Measurements from ENCODE around the gene ADCYAP1R1.

The ADCYAP1R1 gene

DNA sequence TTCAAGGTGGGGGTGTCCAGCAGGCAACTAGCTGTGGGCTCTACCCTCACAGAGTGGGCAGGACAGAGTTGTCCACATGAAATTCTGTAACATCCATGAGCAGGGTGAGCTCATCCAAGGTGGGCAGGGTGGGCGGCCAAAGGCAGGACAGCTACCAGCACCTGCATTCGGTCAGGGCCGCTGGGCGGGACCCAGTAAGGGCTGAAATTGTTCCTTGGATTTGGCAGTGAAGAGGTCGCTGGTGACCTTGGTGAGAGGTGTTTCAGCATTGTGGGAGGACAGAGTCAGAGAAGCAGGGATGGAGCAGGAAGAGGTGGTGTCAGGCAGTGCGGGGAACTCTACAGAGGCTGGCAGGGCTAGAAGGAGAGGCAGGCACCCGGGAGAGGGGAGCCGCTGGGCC is 23.9 kb downstream of the ADCYAP1R1 start:
- no peak for DNase-seq (ENCODE audit: low read depth in 2 of 2)
- H3K4me3 ChIP-seq (replicated peaks in 1 of 2; ENCODE audit: low read depth in 2 of 2, low read length in 2 of 2): no peak overlapping the region
- no peak for TF ChIP-seq CTCF (IDR thresholded peaks at IDR 0.05; ENCODE audit: low read depth, low read length)

DNA sequence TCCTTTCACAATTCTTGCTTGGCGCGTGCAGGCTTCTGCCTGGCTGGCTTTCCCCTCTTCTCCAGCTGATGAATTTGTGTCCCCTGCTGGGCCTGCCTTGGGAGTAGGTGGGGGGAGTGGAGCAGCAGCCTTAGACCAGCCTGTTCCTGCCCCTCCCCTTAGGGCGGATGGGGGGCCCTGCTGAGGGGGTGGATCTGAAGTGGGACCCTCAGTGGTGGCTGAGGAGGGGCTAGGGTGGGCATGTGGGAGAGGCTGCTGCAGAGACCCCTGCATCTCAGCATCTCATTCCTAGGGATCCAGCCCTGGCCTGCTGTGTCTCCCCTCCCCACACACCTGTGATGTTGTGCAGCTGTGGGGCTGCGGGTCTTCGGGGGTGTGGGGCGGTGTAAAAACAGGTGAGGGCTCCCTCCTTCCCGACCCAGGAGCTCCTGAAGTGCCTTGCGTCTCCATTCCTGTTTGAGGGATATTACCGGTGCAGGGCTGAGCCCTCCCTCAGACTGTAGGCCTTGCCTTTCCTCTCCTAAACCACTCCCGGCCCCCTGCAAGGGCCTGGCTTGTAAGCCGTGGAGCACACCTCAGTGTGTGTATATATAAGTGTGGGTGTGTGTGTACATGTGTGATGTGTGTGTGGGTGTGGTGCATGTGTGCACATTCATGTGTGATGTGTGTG is 24.7 kb downstream of the ADCYAP1R1 start:
- H3K4me3 ChIP-seq (replicated peaks in 1 of 2; ENCODE audit: low read depth in 2 of 2, low read length in 2 of 2): no peak overlapping the region
- TF ChIP-seq CTCF (IDR thresholded peaks at IDR 0.05; ENCODE audit: low read depth, low read length): no peak
- no peak for DNase-seq (ENCODE audit: low read depth in 2 of 2)

- H3K4me3 ChIP-seq (replicated peaks in 1 of 2; ENCODE audit: low read depth in 2 of 2, low read length in 2 of 2): no peak overlapping the region
- DNase-seq (ENCODE audit: low read depth in 2 of 2): no peak
- TF ChIP-seq CTCF (IDR thresholded peaks at IDR 0.05; ENCODE audit: low read depth, low read length): no peak
Observed at GRCh38 chr7:31077484-31078362, 25.6 kb downstream of the ADCYAP1R1 start.

- DNase-seq (ENCODE audit: low read depth in 2 of 2): no peak
- no peak overlapping the region for H3K4me3 ChIP-seq (replicated peaks in 1 of 2; ENCODE audit: low read depth in 2 of 2, low read length in 2 of 2)
- no peak for TF ChIP-seq CTCF (IDR thresholded peaks at IDR 0.05; ENCODE audit: low read depth, low read length)
Observed at GRCh38 chr7:31078363-31078990, 26.4 kb downstream of the ADCYAP1R1 start.

DNA sequence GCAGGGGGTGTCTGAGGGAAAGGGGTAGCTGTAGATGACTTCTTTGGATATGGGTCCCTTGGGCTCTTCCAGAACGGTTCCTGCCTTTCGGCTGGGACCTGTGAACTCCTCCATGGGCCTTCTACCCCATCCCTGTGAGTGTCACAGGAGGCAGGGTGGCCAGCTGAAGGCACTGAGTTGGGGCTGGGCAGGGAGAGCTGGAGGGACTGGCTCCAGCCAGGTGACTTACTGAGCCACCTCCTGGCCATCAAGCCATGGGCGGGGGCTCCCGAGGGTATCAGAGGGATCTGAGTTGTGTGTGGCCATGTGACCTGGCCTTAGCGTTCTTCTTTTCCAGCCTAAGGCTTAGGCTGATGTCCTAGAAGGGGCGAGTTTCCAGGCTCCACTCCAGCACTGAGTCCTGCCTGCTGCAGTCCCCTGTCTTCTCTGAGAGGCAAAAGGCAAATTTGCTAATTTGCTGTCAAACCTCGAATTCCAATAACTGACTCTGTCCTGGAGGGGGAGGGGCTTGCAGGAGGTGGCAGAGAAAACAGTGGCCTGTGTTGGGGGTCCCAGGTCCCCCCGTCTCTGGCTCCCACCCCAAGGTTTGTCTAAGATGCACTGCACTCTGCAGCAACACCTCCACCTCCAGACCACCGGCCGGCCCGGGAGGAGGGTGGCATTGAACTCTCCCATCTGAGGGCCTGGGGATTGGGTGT is 27.2 kb downstream of the ADCYAP1R1 start:
- no peak overlapping the region for H3K4me3 ChIP-seq (replicated peaks in 1 of 2; ENCODE audit: low read depth in 2 of 2, low read length in 2 of 2)
- DNase-seq (ENCODE audit: low read depth in 2 of 2): no peak
- TF ChIP-seq CTCF (IDR thresholded peaks at IDR 0.05; ENCODE audit: low read depth, low read length): no peak

DNA sequence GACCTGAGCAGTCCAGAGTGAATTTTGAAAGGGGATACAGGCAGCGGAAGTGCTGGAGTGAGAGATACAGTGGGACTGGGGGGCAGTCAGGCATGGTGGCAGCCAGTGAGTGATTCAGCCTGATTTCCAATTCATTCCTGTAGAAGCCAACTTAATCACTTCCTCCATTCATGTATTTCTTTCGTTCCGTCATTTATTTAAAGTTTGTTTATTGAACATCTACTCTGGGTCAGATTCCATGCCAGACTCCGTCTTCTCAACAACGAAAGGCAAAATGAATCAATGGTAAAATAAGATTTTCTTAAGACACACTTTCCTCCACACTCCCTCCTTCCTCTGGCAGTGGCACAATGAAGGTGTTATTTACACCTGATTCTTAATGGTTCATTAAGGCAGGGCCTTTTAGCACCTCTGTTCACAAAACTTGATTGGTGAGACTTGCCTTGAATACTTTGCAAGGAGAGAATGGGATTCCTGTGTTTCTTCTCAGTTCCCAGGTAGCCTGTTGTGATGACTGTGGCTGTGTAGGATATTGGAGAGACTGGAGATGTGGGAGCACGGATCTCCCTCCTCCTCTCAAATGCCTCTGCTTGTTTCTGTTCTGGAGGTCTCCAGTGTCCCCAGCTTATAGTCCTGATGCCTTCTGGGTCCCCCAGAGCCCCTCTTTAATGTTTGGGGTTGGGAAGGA is 27.9 kb downstream of the ADCYAP1R1 start:
- no peak for TF ChIP-seq CTCF (IDR thresholded peaks at IDR 0.05; ENCODE audit: low read depth, low read length)
- H3K4me3 ChIP-seq (replicated peaks in 1 of 2; ENCODE audit: low read depth in 2 of 2, low read length in 2 of 2): no peak overlapping the region
- no peak for DNase-seq (ENCODE audit: low read depth in 2 of 2)

Measured in cardiac fibroblast (primary cell).